GM18861 (cell line): Measurements from ENCODE around the gene JPH4.

ENCODE experiments used
- ATAC-seq: cut with Tn5 transposase; IDR thresholded peaks from one replicate; pipeline ENCODE4 v1.9.1; 2021; ENCODE audit not compliant: unreplicated experiment

JPH4 gene

GRCh38 chr14:23578560-23579310 is at the start of gene JPH4:
TSS of gene JPH4 (minus strand) at chr14:23578790. CDS start at chr14:23577453, 1,337 bp downstream.
- no peak for ATAC-seq

DNA sequence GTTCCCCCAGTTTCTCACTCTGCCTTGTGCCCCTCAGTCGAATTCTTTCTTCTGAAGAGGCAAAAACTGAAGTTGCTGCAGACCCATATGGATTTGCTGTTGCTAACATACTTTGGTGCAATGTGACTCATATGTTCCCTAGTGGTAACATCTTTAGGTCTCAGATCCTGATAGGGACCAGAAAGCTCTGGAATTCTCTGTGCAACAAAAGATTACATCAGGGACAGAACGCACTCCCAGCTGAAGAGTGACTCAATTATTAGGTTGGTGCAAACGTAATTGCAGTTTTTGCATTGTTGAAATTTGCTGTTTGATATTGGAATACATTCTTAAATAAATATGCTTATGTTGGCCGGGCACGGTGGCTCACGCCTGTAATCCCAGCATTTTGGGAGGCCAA is 49.4 kb upstream of the JPH4 start:
- no peak for ATAC-seq

- no peak for ATAC-seq
These were observed 48.4 kb upstream of the JPH4 start for GRCh38 chr14:23626946-23627345.

GRCh38 chr14:23624830-23625404 is 46.3 kb upstream of the JPH4 start:
- ATAC-seq, result no peak

GRCh38 chr14:23623962-23624361 is 45.4 kb upstream of the JPH4 start:
- ATAC-seq, result no peak

DNA sequence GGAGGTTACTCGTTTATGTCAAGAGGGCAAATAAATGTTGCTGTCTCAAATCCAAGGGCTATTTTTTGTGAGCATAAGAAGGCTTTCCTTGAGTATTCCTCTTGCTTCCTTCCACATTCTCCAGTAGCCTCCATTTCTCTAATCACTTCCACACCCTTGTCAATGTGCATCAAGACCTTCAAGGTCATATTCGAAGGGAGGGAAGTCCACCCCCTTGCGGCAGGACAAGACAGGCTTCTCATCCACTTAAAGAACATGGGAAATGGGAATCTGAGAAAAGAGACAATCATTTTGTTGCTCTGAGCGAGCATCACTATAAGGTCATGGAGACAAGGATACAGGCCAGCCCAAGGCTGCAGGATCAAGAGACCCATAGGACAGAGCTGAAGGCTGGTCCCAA is 44.4 kb upstream of the JPH4 start:
- no peak for ATAC-seq

DNA sequence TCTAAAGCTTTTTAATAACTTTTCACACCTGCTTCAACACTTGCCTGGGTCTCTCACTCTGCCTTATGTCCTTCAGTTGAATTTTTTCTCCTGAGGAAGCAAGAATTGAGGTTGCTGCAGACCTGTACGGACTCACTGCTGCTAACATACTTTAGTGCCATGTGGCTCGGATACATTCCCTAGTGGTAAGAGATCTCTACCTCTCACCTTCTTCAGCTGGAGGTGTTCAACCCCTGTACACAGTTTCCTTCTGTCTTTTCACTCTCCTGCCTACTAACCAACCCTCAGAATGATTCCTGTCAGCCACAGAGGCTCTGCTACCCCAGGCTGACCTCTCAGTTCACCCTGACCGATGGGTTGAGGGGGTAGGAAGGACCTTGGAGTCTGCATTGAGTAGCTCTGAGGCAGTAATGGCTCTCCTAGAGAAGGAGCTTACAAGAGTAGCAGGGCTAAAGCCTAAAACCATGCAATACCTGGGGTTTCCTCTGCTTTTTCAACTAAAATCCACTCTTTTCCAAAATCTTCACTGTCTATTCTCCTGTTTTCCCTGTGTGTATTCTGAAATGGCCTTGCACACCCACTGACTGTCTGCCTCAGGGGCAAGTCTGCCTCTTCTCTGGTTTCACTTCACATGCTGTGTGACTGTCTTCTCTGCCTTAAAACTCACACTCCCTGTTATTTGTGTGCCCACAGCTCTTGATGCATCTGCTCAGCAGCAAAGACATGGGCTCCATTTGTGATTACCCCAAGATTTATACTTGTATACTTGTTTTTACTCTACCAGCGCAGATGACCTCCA is 43.5 kb upstream of the JPH4 start:
- no peak for ATAC-seq

- no peak for ATAC-seq
These were observed 42.8 kb upstream of the JPH4 start for GRCh38 chr14:23621204-23621931.

DNA sequence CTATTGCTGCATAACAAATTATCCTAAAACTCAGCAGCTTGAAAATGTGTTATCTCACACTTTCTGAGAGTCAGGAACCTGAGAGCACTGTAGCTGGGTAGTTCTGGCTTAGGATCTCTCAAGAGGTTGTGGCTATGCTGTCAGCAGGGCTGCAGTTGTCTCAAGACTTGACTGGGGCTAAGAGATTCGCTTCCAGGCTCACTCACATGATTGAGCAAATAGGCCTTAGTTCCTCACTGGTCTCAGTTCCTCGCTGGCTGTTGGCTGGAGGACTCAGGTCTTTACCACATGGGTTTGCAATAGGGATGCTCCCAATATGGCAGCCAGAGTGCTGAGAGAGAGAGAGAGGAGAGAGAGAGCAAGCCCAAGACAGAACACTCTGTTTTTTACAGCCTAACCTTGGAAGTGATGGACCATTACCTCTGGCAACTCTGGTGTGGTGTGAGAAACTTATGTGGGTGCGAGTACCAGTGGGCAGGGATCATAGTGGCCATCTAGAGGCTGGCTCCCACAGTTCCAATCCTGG is 41.6 kb upstream of the JPH4 start:
- no peak for ATAC-seq

- ATAC-seq, result no peak
These were observed 39.9 kb upstream of the JPH4 start for GRCh38 chr14:23618415-23618988.

DNA sequence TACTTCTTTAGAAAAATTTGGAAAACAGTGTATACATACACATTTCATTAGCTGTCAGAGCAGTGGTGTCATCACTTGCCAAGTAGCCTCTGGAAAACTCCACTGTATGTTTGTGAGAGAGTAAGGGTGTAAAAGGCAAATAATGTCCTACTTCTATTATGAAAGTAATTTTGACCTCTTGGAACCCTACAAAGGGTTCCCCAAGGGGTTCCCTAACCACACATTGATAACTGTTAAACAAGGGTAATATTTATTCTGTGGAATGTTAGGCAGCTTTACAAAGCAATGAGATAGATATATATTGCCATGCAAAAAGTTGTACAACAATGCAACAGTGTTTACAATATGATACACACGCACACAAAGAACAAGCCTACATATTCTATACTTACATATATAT is 38.9 kb upstream of the JPH4 start:
- no peak for ATAC-seq

DNA sequence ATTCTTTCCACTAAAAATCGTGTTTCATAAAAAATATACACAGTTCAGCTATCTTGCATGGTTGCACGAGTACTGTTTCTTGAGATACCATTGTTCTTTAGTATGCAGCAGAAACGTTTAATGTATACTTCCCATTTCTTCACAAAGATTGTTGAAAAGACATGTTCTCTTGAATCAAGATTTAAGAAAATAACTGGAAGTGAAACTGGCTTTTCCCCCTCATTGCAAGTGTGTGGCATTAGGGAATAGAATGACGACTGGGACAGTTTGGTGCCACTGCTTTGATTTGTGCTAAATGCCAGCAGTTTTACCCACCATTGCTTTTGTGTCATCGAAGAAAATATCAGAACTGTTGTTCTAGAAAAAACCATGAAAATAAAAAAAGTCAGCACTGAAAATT is 37.3 kb upstream of the JPH4 start:
- ATAC-seq, result no peak

DNA sequence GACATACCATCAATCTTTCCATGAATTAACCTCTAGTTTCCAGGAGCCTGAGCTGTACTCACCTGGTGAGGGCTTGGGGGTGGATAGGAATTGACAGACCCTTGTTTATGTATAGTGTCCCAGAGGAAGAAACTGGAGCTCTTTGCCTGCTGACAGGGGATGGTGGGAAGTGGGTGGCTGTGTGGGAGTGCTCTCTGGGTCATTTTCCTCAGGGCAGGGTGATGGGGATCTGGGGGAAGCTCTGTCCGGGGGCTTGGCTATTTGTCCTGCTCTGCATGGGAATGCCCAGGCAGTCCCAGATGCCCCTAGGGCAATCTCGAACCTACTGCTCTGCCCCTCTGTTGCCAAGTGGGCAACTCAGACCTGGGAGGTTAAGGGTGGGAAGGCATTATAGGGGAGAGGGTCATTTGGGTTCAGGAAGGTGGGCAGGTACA is 35.8 kb upstream of the JPH4 start:
- ATAC-seq, result no peak

- no peak for ATAC-seq
These were observed 34.9 kb upstream of the JPH4 start for GRCh38 chr14:23613242-23614070.

DNA sequence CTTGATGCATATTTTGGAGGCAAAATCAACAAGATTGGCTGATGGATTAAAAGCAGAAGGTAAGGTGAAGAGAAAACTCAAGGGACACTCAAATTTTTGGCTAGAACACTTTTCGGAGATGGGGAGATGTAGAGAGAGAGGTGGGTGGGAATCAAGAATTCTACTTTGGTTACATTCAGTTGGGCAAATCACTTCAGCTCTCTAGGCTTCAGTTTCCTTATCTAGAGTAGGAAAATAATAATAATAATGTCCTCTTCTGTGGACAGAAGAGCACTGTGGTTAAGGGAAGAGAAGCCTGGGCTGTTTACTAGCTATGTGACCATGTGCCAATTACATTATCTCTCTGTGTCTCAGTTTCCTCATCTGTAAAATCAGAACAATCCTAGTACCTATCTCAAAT is 34.2 kb upstream of the JPH4 start:
- ATAC-seq, result no peak

GRCh38 chr14:23612354-23612732 is 33.8 kb upstream of the JPH4 start:
- ATAC-seq, result no peak

GRCh38 chr14:23610815-23611289 is 32.3 kb upstream of the JPH4 start:
- ATAC-seq, result no peak

GRCh38 chr14:23610090-23610814 is 31.7 kb upstream of the JPH4 start:
- no peak for ATAC-seq
